Measurements from ENCODE around the gene CDH23. TPM values are rescaled to one million over a fixed set of nuclear protein-coding genes. Genes with fewer than 3 reads are reported as not detected.

Gene CDH23
- total RNA-seq, 1 experiment from 2014 or later = 0.34 TPM

GRCh38 chr10:71837098-71837827, 440.5 kb downstream of the CDH23 start:
- Mint-ChIP-seq H3K27ac (ENCODE audit: unreplicated experiment) (peak overlapping the region; percentile 46), H3K4me1 (ENCODE audit: low read depth, unreplicated experiment) (peaks cover 49% of the 10 kb centered on the region), H3K4me3 (ENCODE audit: unreplicated experiment) (no peak overlapping the region), H3K9me3 (ENCODE audit: unreplicated experiment) (no peaks in the 10 kb centered on the region), H3K27me3 (ENCODE audit: insufficient read depth, unreplicated experiment) (no peaks in the 10 kb centered on the region), H3K36me3 (ENCODE audit: insufficient read depth, unreplicated experiment) (peaks cover 60% of the 10 kb centered on the region)
- Histone ChIP-seq H3K36me3 (ENCODE audit: control insufficient read depth, insufficient read depth, low read length) (peaks cover 6% of the 10 kb centered on the region), H3K9me3 (no peaks in the 10 kb centered on the region), H3K4me1 (peaks cover 70% of the 10 kb centered on the region), H3K4me3 (ENCODE audit: low read depth, low read length) (no peak overlapping the region), H3K27me3 (replicated peaks; ENCODE audit: control insufficient read depth, insufficient read depth, low read length) (no peaks in the 10 kb centered on the region)
- ChIA-PET POLR2A (interaction anchor here (0.6 to 1.5 kb wide), 2 partner anchors 14 to 23 kb away, joined by 3 to 4 read pairs; partner anchors contain the start of gene PSAP), CTCF (interaction anchor here (0.8 to 1.6 kb wide), 8 partner anchors 8 to 1692 kb away, joined by 3 to 15 read pairs (median 4); partner anchors contain the start of gene PSAP)
- BruUV-seq (replicated peaks) = no TSS peak
- peak; percentile 67 to 88 for TF ChIP-seq CTCF (IDR thresholded peaks at IDR 0.05; ENCODE audit: insufficient read depth in 1 of 2, low read depth in 1 of 2, low read length in 1 of 2, severe bottlenecking in 1 of 2, unreplicated experiment in 1 of 2)
- DNase-seq = peak; percentile 74 to 76
- intact Hi-C loops (cut with micrococcal nuclease; ENCODE audit: unreplicated experiment) = loop anchor here (1.0 to 2.0 kb wide), 2 partner anchors 59 to 1692 kb away; no protein-coding TSS in a partner anchor

DNA sequence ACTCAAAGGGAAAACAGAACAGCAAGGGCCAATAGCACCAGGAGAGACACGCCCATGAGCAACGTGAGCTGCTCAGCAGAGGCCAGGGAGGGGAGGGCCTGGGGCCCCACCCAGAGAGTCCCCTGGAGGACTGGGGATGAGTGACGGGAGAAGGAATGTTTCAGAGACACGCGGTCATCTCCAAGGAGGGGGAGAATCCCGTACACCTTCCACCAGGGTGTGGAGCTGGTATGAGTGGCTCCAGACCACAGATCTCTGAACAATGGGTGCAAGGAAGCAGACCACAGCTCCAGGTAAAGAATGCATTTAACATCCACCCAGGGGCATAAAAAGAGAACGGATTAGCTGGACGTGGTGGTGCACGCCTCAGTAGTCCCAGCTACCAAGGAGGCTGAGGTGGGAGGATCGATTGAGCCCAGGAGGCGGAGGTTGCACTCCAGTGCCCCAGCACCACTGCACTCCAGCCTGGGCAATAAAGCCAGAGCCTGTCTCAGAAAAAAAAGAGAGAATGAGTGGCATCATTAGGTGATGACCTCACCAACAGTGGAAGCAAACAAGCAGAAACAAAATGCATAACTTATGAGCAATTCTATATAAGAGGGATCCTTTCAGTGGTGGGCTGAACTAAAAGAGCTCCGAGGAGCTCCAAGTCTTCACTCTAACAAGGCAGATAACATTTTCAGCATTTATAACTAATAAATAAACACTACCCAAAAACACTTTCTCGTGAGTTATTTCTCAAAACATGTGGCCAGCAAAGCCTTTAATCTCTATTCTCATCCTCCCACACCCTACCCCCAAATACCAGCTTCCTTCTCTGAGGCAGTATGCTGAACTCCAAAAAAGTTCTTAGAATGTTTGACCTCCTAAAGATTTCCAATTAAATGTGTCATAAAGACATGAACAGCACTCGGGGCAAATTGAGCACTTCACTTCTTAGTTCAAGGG, 441.8 kb downstream of the CDH23 start:
- intact Hi-C loops (cut with micrococcal nuclease; ENCODE audit: unreplicated experiment) = no loop called here
- ChIA-PET CTCF (interaction anchor here (0.5 to 1.6 kb wide), 7 partner anchors 13 to 1691 kb away, joined by 3 to 8 read pairs (median 4); partner anchors contain the start of gene PSAP), POLR2A (interaction anchor here (0.6 to 1.5 kb wide), 3 partner anchors 12 to 1783 kb away, joined by 3 to 4 read pairs (median 4); partner anchors contain the start of gene PSAP)
- Histone ChIP-seq H3K9me3 (no peaks in the 10 kb centered on the region), H3K4me3 (ENCODE audit: low read depth, low read length) (no peak overlapping the region), H3K4me1 (peaks cover 81% of the 10 kb centered on the region), H3K27me3 (replicated peaks; ENCODE audit: control insufficient read depth, insufficient read depth, low read length) (no peaks in the 10 kb centered on the region), H3K36me3 (ENCODE audit: control insufficient read depth, insufficient read depth, low read length) (peaks cover 2% of the 10 kb centered on the region; the same call in 1 of the 2 replicates)
- peak overlapping the region; percentile 13 for H3K4me3 Mint-ChIP-seq (ENCODE audit: unreplicated experiment)
- DNase-seq = no peak
- no peaks in the 10 kb centered on the region for H3K9me3 Mint-ChIP-seq (ENCODE audit: unreplicated experiment)
- BruUV-seq (replicated peaks) = no TSS peak
- H3K36me3 Mint-ChIP-seq (ENCODE audit: insufficient read depth, unreplicated experiment) = peaks cover 50% of the 10 kb centered on the region
- no peak for TF ChIP-seq CTCF (IDR thresholded peaks at IDR 0.05; ENCODE audit: insufficient read depth in 1 of 2, low read depth in 1 of 2, low read length in 1 of 2, severe bottlenecking in 1 of 2, unreplicated experiment in 1 of 2)
- peak overlapping the region; percentile 46 for H3K27ac Mint-ChIP-seq (ENCODE audit: unreplicated experiment)
- H3K4me1 Mint-ChIP-seq (ENCODE audit: low read depth, unreplicated experiment) = peaks cover 62% of the 10 kb centered on the region
- H3K27me3 Mint-ChIP-seq (ENCODE audit: insufficient read depth, unreplicated experiment) = no peaks in the 10 kb centered on the region

Measured in Caco-2 (cell line).